HG03558 (cell line): ENCODE results near the gene GALNTL6.
"Not testable (repeated sequence)": the region's sequence is repeated elsewhere in the genome, so short reads cannot be mapped to it uniquely, and the experiment has no call there.

Experiments used
- ATAC-seq: cut with Tn5 transposase; IDR thresholded peaks from one replicate; pipeline ENCODE4 v1.9.1; 2021; ENCODE audit warnings: moderate number of reproducible peaks; ENCODE audit not compliant: unreplicated experiment; ENCODE audit errors: extremely low read depth

Gene GALNTL6

GRCh38 chr4:172706000-172706399 is 892.8 kb downstream of the GALNTL6 start:
- ATAC-seq: no peak

DNA sequence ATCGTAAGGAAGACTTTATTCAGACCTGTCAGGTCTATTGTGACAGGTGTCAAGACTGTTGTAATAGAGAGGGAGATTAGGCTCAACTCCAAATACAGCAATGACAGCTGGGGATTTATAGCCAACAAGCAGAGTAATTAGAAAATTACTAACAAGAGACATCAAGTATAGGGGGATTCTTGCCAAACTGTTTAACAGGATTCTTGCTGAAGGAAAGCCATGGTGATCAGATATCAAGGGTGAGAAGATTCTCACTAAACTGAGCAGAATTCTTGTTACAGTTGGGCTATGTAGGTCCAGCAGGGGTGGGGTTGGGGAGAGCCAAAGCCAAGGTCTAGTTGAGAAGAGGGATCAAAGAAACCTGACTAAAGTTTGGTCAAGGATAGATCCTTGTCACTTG is 894.4 kb downstream of the GALNTL6 start:
- no peak for ATAC-seq

GRCh38 chr4:172708184-172708583 is 895.0 kb downstream of the GALNTL6 start:
- ATAC-seq: no peak

GRCh38 chr4:172709376-172709775 is 896.2 kb downstream of the GALNTL6 start:
- ATAC-seq: no peak

DNA sequence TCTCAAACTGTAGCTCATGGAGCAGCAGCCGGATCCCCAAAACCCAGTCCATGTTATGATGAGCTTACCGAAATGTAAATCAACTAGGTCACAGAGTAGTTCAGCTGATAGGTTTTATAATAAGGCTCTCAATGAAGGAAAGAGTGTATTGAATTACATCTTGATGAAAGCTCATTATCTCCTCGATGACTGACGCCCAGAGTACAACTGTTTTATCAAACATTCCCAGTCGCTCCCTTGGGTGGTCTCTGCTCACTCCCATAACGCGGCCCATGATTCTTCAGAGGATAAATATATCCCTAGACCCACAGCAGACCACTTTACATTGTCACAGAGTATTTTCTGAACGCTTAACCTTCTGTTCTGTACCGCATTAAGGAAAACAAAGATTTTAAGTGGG is 903.1 kb downstream of the GALNTL6 start:
- no peak for ATAC-seq

- no peak for ATAC-seq
Measured at GRCh38 chr4:172721659-172722058, 908.5 kb downstream of the GALNTL6 start.

GRCh38 chr4:172725581-172725980 is 912.4 kb downstream of the GALNTL6 start:
- no peak for ATAC-seq

DNA sequence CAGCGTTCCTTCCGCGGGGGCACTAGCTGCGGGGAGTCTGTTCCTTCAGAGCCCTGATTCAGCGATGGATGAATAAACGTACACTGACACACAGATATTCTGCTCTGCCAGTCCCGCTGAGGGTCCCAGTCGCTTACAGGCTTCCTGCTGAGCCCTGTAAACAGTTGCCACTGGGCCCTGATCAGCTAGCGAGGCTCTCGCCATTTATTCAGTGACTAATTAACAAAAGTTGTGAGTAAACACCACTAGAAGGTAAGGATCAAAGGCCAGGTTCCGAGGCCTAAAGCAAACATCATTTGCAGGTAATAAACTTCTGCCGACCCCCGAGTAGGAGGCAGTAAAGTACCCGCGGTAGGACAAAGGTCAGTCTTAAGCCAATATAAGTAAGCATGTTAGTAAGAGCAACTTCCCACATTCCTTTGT is 912.8 kb downstream of the GALNTL6 start:
- no peak for ATAC-seq

- no peak for ATAC-seq
Measured at GRCh38 chr4:172727631-172728030, 914.4 kb downstream of the GALNTL6 start.

- not testable (repeated sequence) for ATAC-seq
Measured at GRCh38 chr4:172733645-172734044, 920.4 kb downstream of the GALNTL6 start.

DNA sequence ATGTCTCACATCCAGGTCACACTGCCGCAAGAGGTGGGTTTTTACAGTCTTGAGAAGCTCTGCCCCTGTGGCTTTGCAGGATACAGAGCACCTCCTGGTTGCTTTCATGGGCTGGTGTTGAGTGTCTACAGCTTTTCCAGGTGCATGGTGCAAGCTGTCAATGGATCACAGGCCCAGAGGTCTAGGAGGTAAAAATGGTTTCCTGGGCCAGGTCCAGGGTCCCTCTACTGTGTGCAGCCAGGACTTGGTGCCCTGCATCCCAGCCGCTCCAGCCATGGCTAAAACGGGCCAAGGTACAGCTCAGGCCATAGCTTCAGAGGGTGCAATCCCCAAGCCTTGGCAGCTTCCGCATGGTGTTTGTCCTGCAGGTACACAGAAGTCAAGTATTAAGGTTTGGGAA is 921.4 kb downstream of the GALNTL6 start:
- no peak for ATAC-seq

- ATAC-seq: no peak
Measured at GRCh38 chr4:172736046-172736445, 922.8 kb downstream of the GALNTL6 start.

DNA sequence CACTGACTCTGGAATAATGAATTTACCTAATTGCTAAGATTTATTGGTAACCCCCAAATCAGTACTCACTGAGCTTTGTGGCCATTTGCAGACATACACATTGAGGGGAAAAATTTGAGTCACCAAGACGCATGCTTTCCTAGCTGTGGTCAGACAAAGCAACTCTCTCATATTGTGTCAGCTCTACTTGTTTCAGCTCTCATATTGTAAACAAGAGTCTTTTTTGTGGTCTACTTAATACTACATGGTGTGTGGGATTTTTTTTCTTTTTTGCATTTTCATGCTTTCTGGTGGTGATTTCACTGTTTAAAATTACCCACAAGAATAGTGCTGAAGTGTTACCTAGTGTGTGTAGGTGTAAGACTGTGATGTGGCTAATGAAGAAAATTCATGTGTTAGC is 927.2 kb downstream of the GALNTL6 start:
- ATAC-seq: peak; percentile 99

GRCh38 chr4:172750910-172751309 is 937.7 kb downstream of the GALNTL6 start:
- ATAC-seq: peak; percentile 99

DNA sequence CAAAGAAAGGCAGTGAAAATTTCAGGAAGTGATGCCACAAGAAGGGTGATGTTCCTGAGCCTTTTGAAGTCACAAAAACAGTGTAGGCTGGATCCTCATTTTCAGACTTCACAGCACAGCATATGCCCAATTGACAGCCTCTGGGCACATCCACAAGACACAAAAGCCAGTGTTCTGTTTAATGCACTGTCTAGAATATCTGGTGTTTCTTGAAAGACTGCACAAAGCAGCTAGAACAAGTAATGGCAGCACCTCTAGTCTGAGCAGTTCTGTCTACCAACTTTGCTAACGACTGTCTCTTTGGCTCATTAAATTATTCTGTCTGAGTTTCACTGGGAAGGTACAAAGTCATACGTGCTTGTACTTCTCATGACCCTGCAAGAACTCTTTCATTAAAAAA is 938.3 kb downstream of the GALNTL6 start:
- ATAC-seq: no peak

DNA sequence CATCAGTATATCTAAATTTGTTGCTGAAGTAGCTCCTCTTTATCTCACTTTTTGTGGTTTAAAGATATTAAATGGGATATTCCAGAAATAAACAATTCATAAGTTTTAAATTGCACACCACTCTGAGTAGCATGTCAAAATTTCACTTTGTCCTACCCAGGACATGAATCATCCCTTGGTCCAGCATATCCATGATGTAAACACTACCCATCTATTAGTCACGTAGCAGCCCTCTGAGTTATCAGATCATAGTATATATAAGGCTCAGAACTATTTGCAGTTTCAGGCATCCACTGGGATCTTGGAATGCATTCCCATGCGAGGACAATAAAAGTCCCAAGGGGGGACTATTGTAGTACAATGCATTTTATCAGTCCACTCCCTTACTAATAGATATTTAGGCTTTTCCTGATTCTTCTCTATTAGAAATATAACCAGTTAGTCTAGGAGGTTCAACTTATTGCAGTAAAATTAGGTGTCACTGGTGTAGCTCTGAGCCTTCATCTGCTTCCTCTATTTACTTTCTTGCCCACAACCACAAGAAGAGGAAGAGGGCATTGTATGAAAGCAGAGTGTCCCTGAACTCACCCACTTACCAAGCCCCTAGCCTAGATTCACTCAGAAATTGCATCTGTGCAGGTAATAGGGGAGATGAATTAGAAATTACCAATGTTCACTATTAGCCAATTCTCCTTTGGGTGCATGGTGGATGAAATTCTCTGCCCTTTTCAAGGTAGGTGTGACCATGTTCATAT is 945.6 kb downstream of the GALNTL6 start:
- no peak for ATAC-seq

DNA sequence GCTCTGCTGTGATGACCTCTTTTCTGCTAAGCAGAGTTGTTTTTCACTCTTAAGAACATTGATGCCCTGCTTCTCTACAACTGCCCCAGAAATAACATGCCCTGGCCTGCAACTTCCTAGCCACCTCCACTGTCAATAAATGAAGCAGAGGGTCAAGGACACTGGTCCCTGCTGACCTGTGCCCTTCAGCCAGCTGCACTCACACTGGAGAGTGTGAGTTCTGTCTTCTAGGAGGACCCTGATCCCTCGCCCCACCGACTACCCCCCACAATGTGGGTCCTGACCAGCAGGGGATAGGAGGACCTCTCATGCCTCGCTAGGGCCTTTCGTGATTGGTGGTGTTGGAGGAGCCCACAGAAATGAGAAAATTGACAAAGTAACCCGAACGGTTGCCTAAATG is 947.3 kb downstream of the GALNTL6 start:
- no peak for ATAC-seq

- no peak for ATAC-seq
Measured at GRCh38 chr4:172762895-172763294, 949.7 kb downstream of the GALNTL6 start.

GRCh38 chr4:172770787-172771186 is 957.6 kb downstream of the GALNTL6 start:
- ATAC-seq: no peak

GRCh38 chr4:172772781-172773180 is 959.6 kb downstream of the GALNTL6 start:
- ATAC-seq: no peak

GRCh38 chr4:172776203-172776861 is 963.1 kb downstream of the GALNTL6 start:
- ATAC-seq: no peak
